Adrenal gland (tissue), 12 donors: Measurements from ENCODE around the gene NUP98. TPM values are rescaled to one million over a fixed set of nuclear protein-coding genes. Genes with fewer than 3 reads are reported as not detected.
"Not testable (repeated sequence)": the region's sequence is repeated elsewhere in the genome, so short reads cannot be mapped to it uniquely, and the experiment has no call there.

Experiments used
- DNase-seq, 7 donors: peaks; one replicate each; pipeline ENCODE4 v3.0.0-alpha.2; 2019 to 2020
- H3K27ac ChIP-seq, 5 donors: fragments of 200-600 bp; sonication (generic) in 4 of 5; 1 replicate in 3 of 5; 2 replicates in 2 of 5; pipeline versions ENCODE4 v1.5.1 to v1.8.0; 2016 to 2020; ENCODE audit warnings: mild to moderate bottlenecking in 1 of 5
- H3K27me3 ChIP-seq: fragments of 200-600 bp; 2 replicates; pipeline ENCODE4 v1.8.0; 2021
- H3K36me3 ChIP-seq, 2 donors: fragments of 200-600 bp; replicated peaks in 1 of 2; 1 replicate in 1 of 2; 2 replicates in 1 of 2; pipeline versions ENCODE4 v1.5.1 to v1.8.0; 2018 to 2022
- H3K4me1 ChIP-seq, 2 donors: fragments of 200-600 bp; replicated peaks in 1 of 2; 1 replicate in 1 of 2; 2 replicates in 1 of 2; pipeline versions ENCODE4 v1.5.1 to v1.8.0; 2018 to 2021
- H3K4me3 ChIP-seq, 4 donors: fragments of 200-600 bp; sonication (generic) in 3 of 4; one replicate each; pipeline ENCODE4 v1.5.1; 2016 to 2018
- H3K9me3 ChIP-seq, 3 donors: fragments of 200-600 bp; sonication (generic) in 1 of 3; replicated peaks in 1 of 3; 1 replicate in 2 of 3; 2 replicates in 1 of 3; pipeline versions ENCODE4 v1.5.1 to v1.8.0; 2016 to 2021
- CTCF ChIP-seq, 6 experiments: fragments of 450-650 bp in 4 of 6; fragments of 200-600 bp in 2 of 6; sonication (generic) in 1 of 6; IDR thresholded peaks; 1 replicate in 5 of 6; 2 replicates in 1 of 6; pipeline versions ENCODE4 v1.5.1 to v1.8.0; 2016 to 2021; ENCODE audit warnings: antibody characterized with exemption in 6 of 6, mild to moderate bottlenecking in 2 of 6, moderate library complexity in 1 of 6
- POLR2A ChIP-seq, 2 donors: fragments of 450-650 bp; IDR thresholded peaks; one replicate each; pipeline ENCODE4 v1.6.1; 2017; ENCODE audit warnings: antibody characterized with exemption in 2 of 2, mild to moderate bottlenecking in 2 of 2, moderate library complexity in 1 of 2
- WGBS, 4 donors: extraction: QIAGEN DNeasy Blood & Tissue Kit in 2 of 4; methylation state at CpG; one replicate each; pipeline versions ENCODE4 v1.1.5 to v1.1.7; 2013 to 2017; 5-methylcytosine and 5-hydroxymethylcytosine counted together
- intact Hi-C, 2 donors: fragments of 100-400 bp; cut with DNase I; formaldehyde crosslinking; loops; one replicate each; pipeline versions ENCODE4 v1.14.1 to v1.15.0; 2022 to 2023
- polyA plus RNA-seq, 3 donors: library from polyadenylated mRNA; stranded (reverse); fragments of 200-250 nt in 2 of 3; fragments of 350-450 nt in 1 of 3; fragmentation: Illumina TruSeq in 1 of 3; extraction: RNeasy Lipid Tissue Mini Kit (QIAGEN cat#74804) in 1 of 3; gene quantifications; one replicate each; pipeline ENCODE4 v1.2.3, GENCODE V29; 2013 to 2014
- total RNA-seq, 9 donors: library from RNA; depleted of rRNA in 4 of 9; stranded (reverse); fragments of >200 nt in 4 of 9; fragments of 120-200 nt in 1 of 9; fragmentation: NEBNext Ultra II Directional in 1 of 9; extraction: Animal tissue kit (Norgen Biotek cat#: 25700) in 1 of 9; gene quantifications; one replicate each; pipeline versions ENCODE4 v1.1.0 to v1.2.4, GENCODE V29; 2013 to 2023
- donor health status: healthy with polysubstance abuse.
- donor health status: Bipolar disorder and iron deficiency.
- donor health status: DM: yes; HTN: yes; CAD: no.
- donor health status: DM: no; HTN: no; CAD: no.
- donor health status: DM: no; HTN: no; CAD: no.
- donor health status: DM: yes; HTN: yes; CAD: no.

The NUP98 gene
- total and polyA plus RNA-seq, 12 donors = 14.6 to 226 (median 56.9) TPM

DNA sequence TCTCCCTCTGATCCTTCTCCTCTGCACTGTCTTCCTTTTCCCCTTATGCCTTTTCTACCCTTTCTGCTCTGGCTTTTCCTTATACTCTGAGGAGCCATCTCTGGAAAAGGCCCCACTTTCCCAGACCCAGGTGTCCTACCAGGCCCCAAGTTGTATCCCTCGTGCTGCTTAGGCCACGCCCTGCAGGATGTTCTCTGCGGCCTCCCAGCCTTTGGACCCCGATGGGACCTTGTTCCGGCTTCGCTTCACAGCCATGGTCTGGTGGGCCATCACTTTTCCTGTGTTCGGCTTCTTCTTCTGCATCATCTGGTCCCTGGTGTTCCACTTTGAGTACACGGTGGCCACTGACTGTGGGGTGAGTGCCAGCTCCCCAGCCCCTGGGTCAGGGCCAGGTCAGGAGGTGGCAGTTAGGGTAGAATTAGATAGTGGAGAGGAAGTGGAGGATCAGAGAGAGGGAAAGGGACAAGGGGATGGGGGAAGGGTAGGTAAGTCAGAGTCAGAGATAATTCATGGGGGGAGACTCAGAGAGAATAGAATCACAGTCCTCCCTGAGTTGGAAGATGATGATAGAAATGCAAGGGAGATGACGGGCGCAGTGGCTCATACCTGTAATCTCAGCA is 19.9 kb upstream of the NUP98 start:
- no peaks in the 10 kb centered on the region for H3K36me3 ChIP-seq
- TF ChIP-seq CTCF (IDR thresholded peaks at IDR 0.05) (no peak), POLR2A (IDR thresholded peaks at IDR 0.05) (no peak)
- H3K4me1 ChIP-seq = no peaks in the 10 kb centered on the region
- no peaks in the 10 kb centered on the region for H3K27me3 ChIP-seq
- intact Hi-C loops = no loop called here
- no peaks in the 10 kb centered on the region for H3K9me3 ChIP-seq
- no peak overlapping the region for H3K4me3 ChIP-seq
- 89 to 92% (median 89%) methylated on average over 10 of the region's 10 CpGs for WGBS, 4 donors
- DNase-seq = no peak
- no peak overlapping the region for H3K27ac ChIP-seq

GRCh38 chr11:3816673-3817072 is 19.3 kb upstream of the NUP98 start:
- H3K27ac ChIP-seq = no peak overlapping the region
- no peaks in the 10 kb centered on the region for H3K4me1 ChIP-seq
- 91 to 100% (median 94%) methylated on average over 2 of the region's 2 CpGs; no CpG with 5 or more reads in 1 of the 4 donors for WGBS, 4 donors
- no peak for DNase-seq
- TF ChIP-seq CTCF (IDR thresholded peaks at IDR 0.05) = no peak
- intact Hi-C loops = no loop called here
- H3K4me3 ChIP-seq = no peak overlapping the region
- H3K9me3 ChIP-seq = no peaks in the 10 kb centered on the region
- no peaks in the 10 kb centered on the region for H3K36me3 ChIP-seq
- H3K27me3 ChIP-seq = no peaks in the 10 kb centered on the region

DNA sequence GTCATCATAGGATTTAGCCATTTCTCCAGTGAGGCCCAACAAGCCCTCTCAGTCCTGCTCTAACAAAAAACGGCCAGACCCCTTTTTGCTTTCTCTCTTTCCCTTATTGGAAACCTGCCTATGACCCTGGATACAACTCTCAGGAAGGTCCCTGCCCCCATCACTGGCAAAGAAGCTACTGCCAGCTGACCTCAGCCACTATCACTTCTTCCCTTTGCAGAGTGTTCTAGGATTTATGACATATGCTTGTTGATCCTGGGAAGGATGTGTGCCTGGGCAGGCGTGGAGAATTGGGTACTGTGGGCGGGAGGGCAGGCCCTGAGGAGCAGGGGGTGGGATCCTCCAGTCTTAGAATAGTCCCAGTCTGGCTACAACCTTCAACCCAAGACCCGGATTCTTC is 18.5 kb upstream of the NUP98 start:
- Histone ChIP-seq H3K27ac (no peak overlapping the region), H3K36me3 (no peaks in the 10 kb centered on the region), H3K9me3 (no peaks in the 10 kb centered on the region), H3K27me3 (no peaks in the 10 kb centered on the region), H3K4me3 (no peak overlapping the region), H3K4me1 (no peaks in the 10 kb centered on the region)
- no peak for TF ChIP-seq CTCF (IDR thresholded peaks at IDR 0.05)
- no peak for TF ChIP-seq POLR2A (IDR thresholded peaks at IDR 0.05)
- intact Hi-C loops = no loop called here
- no peak for DNase-seq
- 36 to 78% (median 76%) methylated on average over 2 to 4 of the region's 4 CpGs for WGBS, 4 donors

GRCh38 chr11:3814832-3815231 is 17.5 kb upstream of the NUP98 start:
- H3K36me3 ChIP-seq, H3K27ac ChIP-seq, H3K9me3 ChIP-seq, intact Hi-C loops, H3K27me3 ChIP-seq, DNase-seq, H3K4me1 ChIP-seq, H3K4me3 ChIP-seq: not testable (repeated sequence)
- 87 to 99% (median 95%) methylated on average over 5 of the region's 5 CpGs for WGBS, 4 donors

GRCh38 chr11:3810951-3811350 is 13.6 kb upstream of the NUP98 start:
- no peak for DNase-seq
- H3K4me3 ChIP-seq = no peak overlapping the region
- H3K9me3 ChIP-seq = no peaks in the 10 kb centered on the region
- no peak for TF ChIP-seq POLR2A (IDR thresholded peaks at IDR 0.05)
- TF ChIP-seq CTCF (IDR thresholded peaks at IDR 0.05) = no peak
- intact Hi-C loops = no loop called here
- no peaks in the 10 kb centered on the region for H3K36me3 ChIP-seq
- H3K27ac ChIP-seq = no peak overlapping the region
- peaks cover 6 to 7% of the 10 kb centered on the region in 2 donors for H3K4me1 ChIP-seq
- 97 to 100% (median 98%) methylated on average over 4 of the region's 4 CpGs for WGBS, 4 donors
- H3K27me3 ChIP-seq = no peaks in the 10 kb centered on the region
